Immature natural killer cell (primary cell): ENCODE results near the gene OR6C70. TPM values are rescaled to one million over a fixed set of nuclear protein-coding genes. Genes with fewer than 3 reads are reported as not detected.
"Not testable (repeated sequence)": the region's sequence is repeated elsewhere in the genome, so short reads cannot be mapped to it uniquely, and the experiment has no call there.

ENCODE experiments used
- DNase-seq, 3 donors: peaks; one replicate each; pipeline ENCODE4 v3.0.0; 2022; ENCODE audit warnings: mixed read lengths in 1 of 3
- H3K27ac Mint-ChIP-seq, 6 donors: one replicate each; pipeline ENCODE4 v1.8.0; 2020; ENCODE audit warnings: mixed read lengths in 6 of 6, mild to moderate bottlenecking in 5 of 6, inconsistent platforms in 4 of 6, moderate library complexity in 3 of 6
- H3K27me3 Mint-ChIP-seq, 3 donors: one replicate each; pipeline ENCODE4 v1.8.0; 2020 to 2021; ENCODE audit warnings: low read depth in 3 of 3, mild to moderate bottlenecking in 3 of 3, mixed read lengths in 3 of 3, moderate library complexity in 3 of 3, inconsistent platforms in 1 of 3
- H3K36me3 Mint-ChIP-seq, 3 donors: one replicate each; pipeline ENCODE4 v1.8.0; 2020; ENCODE audit warnings: mixed read lengths in 3 of 3, inconsistent platforms in 2 of 3, mild to moderate bottlenecking in 2 of 3
- H3K4me1 Mint-ChIP-seq, 2 donors: one replicate each; pipeline ENCODE4 v1.8.0; 2020; ENCODE audit warnings: inconsistent platforms in 2 of 2, mild to moderate bottlenecking in 2 of 2, mixed read lengths in 2 of 2, moderate library complexity in 1 of 2
- H3K4me3 Mint-ChIP-seq, 5 donors: one replicate each; pipeline ENCODE4 v1.8.0; 2020; ENCODE audit warnings: mild to moderate bottlenecking in 5 of 5, mixed read lengths in 5 of 5, inconsistent platforms in 3 of 5, moderate library complexity in 3 of 5
- H3K9me3 Mint-ChIP-seq, 6 donors: one replicate each; pipeline ENCODE4 v1.8.0; 2020; ENCODE audit warnings: mild to moderate bottlenecking in 6 of 6, mixed read lengths in 6 of 6, inconsistent platforms in 4 of 6, moderate library complexity in 3 of 6
- polyA plus RNA-seq, 3 donors: library from polyadenylated mRNA; unstranded; fragments of 300-500 nt; fragmentation: Illumina TruSeq; gene quantifications; one replicate each; pipeline ENCODE4 v1.2.3, GENCODE V29; 2021

Gene OR6C70
- polyA plus RNA-seq = not detected

DNA sequence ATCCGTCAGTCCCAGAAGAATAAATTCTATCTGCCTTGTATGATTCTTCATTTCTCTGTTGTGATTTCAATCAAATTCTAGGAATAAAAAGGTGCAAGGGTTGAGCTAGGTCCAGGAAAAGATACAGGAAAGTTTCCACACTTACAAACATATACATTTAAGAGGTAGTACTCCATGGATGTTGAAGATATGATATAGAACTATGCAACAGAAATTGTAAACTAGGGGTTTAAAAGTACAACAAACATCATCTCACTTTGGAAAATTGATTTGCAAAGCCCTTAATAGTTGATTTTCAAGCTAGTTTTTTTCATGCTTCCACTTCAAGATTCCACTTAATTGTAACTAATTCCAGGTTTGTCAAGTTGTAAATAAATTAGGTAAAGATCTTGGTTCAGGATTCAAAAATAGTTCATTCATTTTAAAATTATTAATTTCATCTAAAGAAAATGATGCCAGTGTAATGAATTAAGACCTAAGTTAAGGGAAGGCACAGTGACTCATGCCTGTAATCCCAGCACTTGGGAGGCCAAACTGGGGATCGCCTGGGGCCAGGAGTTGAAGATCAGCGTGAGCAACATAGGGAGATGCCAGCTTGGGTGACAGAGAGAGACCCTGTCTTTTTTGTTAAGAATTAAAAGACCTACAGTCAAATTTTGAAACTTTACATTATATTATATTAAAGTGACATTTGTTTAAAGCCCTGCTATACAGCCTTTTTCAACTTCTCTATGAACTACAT, at the start of gene OR6C70:
Gene OR6C70, minus strand, starts transcription at position 51 of the 742 bp plus-strand sequence. Its CDS starts 0 bp downstream, at position 51.
- H3K27me3 Mint-ChIP-seq = peaks cover 0 to 8% (median 0%) of the 10 kb centered on the region in 3 donors
- no peaks in the 10 kb centered on the region for H3K9me3 Mint-ChIP-seq
- no peak within 1 kb of the TSS for H3K27ac Mint-ChIP-seq
- no peaks in the 10 kb centered on the region for H3K4me1 Mint-ChIP-seq
- H3K4me3 Mint-ChIP-seq = no peak within 1 kb of the TSS
- no peaks in the 10 kb centered on the region for H3K36me3 Mint-ChIP-seq
- no peak for DNase-seq

DNA sequence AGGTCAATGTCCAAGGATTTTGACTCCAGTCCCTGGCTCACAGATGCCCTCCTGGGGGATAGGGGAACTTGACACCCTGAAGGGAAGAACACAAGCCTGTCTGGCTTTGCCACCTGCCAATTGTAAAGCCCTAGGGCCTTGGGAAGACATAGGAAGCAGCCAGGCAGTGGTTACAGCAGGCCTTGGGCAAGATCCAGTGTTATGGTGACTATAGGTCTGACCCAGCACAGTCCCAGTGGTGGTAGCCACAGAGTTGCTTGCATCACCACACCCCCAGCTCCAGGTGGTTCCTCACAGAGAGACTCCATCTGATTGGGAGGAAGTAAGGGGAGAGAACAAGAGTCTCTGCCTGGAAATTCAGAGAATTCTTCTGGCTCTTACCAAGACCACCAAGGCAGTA, 46.5 kb upstream of the OR6C70 start:
- no peaks in the 10 kb centered on the region for H3K4me1 Mint-ChIP-seq
- DNase-seq = no peak
- H3K27ac Mint-ChIP-seq = no peak overlapping the region
- no peaks in the 10 kb centered on the region for H3K36me3 Mint-ChIP-seq
- H3K4me3 Mint-ChIP-seq = no peak overlapping the region
- H3K27me3 Mint-ChIP-seq = peaks cover 4 to 14% (median 7%) of the 10 kb centered on the region in 3 donors
- H3K9me3 Mint-ChIP-seq = peaks cover 0 to 4% (median 0%) of the 10 kb centered on the region in 6 donors

DNA sequence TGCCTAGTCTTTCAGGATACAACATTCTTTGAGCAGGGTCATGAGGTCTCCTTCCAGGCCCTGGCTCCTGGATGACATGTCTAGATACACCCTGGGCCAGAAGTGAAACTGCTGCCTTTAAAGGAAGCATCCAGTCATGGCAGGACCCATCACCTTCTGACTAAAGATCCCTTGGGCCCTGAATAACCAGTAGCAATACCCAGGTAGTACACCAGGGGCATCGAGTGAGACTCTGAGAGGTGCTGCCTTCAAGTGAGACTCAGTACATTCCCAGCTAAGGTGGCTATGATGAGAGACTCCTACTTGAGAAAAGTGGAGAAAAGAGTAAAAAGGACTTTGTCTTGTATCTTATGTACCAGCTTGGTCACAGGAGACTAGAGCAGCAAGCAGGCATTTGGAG, 45.8 kb upstream of the OR6C70 start:
- Mint-ChIP-seq H3K27me3 (peaks cover 4 to 14% (median 7%) of the 10 kb centered on the region in 3 donors), H3K36me3 (no peaks in the 10 kb centered on the region), H3K27ac (no peak overlapping the region), H3K4me1 (no peaks in the 10 kb centered on the region), H3K9me3 (peaks cover 0 to 4% (median 0%) of the 10 kb centered on the region in 6 donors), H3K4me3 (no peak overlapping the region)
- DNase-seq = no peak

DNA sequence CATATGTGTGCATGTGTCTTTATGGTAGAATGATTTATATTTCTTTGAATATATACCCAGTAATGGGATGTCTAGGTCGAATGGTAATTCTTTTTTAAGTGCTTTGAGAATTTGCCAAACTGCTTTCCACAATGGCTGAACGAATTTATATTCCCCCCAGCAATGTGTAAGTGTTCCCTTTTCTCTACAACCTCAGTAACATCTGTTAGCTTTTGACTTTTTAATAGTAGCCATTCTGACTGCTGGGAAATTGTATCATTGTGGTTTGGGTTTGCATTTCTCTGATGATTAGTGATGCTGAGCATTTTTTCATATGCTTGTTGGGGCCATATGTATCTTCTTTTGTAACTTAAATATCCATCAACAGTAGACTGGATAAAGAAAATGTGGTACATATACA, 31.7 kb upstream of the OR6C70 start:
- Mint-ChIP-seq H3K4me1 (no peaks in the 10 kb centered on the region), H3K36me3 (no peaks in the 10 kb centered on the region), H3K27ac (no peak overlapping the region), H3K27me3 (peaks cover 0 to 5% (median 4%) of the 10 kb centered on the region in 3 donors), H3K4me3 (no peak overlapping the region), H3K9me3 (no peaks in the 10 kb centered on the region)
- DNase-seq = no peak

DNA sequence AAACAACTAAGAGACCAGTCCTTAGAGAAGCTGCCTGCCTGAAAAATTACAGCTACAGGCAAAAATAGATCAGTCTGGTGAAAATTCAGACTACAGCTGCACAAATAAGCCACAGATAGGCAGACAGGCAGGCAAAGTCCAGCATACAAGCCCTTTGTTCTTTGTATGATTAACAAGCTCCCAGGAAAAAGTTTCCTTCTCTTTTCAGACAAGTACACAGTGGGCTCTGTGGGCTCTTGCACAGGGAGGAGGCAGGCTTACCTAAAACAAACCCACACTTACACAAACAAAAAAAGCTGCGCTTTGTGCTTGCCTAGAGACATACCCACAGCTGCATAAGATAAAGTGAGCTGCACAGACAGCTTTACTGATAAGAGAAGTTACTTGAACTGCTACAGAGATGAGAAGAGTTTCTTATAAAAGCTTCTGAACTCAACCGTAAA, 29.9 kb upstream of the OR6C70 start:
- Mint-ChIP-seq H3K9me3 (no peaks in the 10 kb centered on the region), H3K4me1 (no peaks in the 10 kb centered on the region), H3K27me3 (peaks cover 0 to 4% (median 2%) of the 10 kb centered on the region in 3 donors)

DNA sequence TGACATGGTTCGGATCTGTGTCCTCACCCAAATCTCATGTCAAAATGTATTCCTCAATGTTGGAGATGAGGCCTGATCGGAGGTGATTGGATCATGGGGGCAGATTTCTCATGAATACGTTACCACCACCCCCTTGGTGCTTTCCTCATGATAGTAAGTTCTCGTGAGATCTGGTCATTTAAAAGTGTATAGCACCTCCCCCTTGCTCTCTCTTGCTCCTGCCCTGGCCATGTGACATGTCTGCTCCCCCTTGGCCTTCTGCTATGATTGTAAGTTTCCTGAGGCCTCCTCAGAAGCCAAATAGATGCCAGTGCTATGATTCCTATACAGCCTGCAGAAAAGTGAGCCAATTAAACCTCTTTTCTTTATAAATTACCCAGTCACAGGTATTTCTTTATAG, 29.3 kb upstream of the OR6C70 start:
- no peak overlapping the region for H3K4me3 Mint-ChIP-seq
- no peak for DNase-seq

More for the DNA sequence above, 29.9 kb upstream of the OR6C70 start:
- H3K4me3 Mint-ChIP-seq = no peak overlapping the region
- H3K36me3 Mint-ChIP-seq = no peaks in the 10 kb centered on the region
- DNase-seq = no peak
- no peak overlapping the region for H3K27ac Mint-ChIP-seq

DNA sequence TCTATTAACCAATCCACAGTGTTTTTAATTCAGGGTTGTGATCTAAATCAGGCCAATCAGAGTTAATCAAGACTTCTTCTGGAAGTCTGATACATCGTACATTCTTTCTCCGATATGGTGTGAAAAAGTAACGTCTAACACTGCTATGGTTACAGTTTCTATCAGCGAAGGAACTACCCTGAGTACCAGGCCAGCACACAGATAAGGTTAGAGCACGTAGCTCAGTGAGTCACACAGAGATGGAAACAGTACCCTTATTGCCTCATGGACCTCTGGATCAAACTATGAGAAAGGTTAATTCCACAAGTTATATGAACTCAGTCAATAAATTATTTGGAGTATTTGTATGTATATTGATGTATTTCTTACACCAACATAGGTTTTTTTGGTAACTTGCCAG, 25.6 kb upstream of the OR6C70 start:
- no peak for DNase-seq
- Mint-ChIP-seq H3K9me3 (no peaks in the 10 kb centered on the region), H3K4me1 (no peaks in the 10 kb centered on the region), H3K4me3 (no peak overlapping the region), H3K36me3 (no peaks in the 10 kb centered on the region), H3K27me3 (peaks cover 2 to 4% (median 2%) of the 10 kb centered on the region in 3 donors), H3K27ac (no peak overlapping the region)

More for the DNA sequence above, 29.3 kb upstream of the OR6C70 start:
- Mint-ChIP-seq H3K27ac (no peak overlapping the region), H3K36me3 (no peaks in the 10 kb centered on the region), H3K9me3 (no peaks in the 10 kb centered on the region), H3K4me1 (no peaks in the 10 kb centered on the region), H3K27me3 (peaks cover 0 to 4% (median 2%) of the 10 kb centered on the region in 3 donors)

DNA sequence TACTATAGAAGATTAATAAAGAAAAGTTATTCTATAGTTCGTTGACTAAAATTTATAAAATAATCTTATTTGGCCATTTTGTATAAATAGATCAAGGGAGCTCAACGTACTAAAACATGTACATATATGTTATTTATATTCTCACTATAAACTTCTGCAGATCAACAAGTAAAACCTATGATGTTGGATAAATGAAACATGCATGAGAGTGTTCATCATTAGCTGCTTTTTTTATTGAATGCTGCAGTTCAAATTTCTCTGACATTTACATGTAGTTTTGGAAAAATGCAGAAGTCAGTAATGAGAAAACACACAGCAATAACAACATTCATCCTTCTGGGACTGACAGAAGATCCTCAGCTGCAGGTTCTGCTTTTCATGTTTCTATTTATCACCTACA, 22.1 kb upstream of the OR6C70 start, which contains the start of gene OR6C68:
Gene OR6C68, plus strand, starts transcription at position 301 of the 400 bp plus-strand sequence. Its CDS starts 0 bp downstream, at position 301.
- no peak within 1 kb of the TSS for H3K4me3 Mint-ChIP-seq
- no peak within 1 kb of the TSS for H3K27ac Mint-ChIP-seq
- H3K27me3 Mint-ChIP-seq = peaks cover 0 to 2% (median 0%) of the 10 kb centered on the region in 3 donors
- no peak for DNase-seq
- no peaks in the 10 kb centered on the region for H3K36me3 Mint-ChIP-seq
- no peaks in the 10 kb centered on the region for H3K9me3 Mint-ChIP-seq
- no peaks in the 10 kb centered on the region for H3K4me1 Mint-ChIP-seq

DNA sequence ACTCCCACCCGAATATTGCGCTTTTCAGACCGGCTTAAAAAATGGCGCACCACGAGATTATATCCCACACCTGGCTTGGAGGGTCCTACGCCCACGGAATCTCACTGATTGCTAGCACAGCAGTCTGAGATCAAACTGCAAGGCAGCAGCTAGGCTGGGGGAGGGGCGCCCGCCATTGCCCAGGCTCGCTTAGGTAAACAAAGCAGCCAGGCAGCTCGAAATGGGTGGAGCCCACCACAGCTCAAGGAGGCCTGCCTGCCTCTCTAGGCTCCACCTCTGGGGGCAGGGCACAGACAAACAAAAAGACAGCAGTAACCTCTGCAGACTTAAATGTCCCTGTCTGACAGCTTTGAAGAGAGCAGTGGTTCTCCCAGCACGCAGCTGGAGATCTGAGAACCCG, 14.3 kb upstream of the OR6C70 start:
- not testable (repeated sequence) for DNase-seq, H3K27ac Mint-ChIP-seq, H3K4me3 Mint-ChIP-seq, H3K36me3 Mint-ChIP-seq, H3K4me1 Mint-ChIP-seq, H3K9me3 Mint-ChIP-seq, H3K27me3 Mint-ChIP-seq

DNA sequence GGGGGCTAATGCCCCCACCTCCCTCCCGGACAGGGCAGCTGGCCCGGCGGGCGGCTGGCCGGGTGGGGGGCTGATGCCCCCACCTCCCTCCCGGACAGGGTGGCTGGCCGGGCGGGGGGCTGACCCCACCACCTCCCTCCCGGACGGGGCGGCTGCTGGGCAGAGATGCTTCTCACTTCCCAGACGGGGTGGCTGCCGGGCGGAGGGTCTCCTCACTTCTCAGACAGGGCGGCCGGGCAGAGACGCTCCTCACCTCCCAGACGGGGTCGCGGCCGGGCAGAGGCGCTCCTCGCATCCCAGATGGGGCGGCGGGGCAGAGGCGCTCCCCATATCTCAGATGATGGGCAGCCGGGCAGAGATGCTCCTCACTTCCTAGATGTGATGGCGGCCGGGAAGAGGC, 9.2 kb upstream of the OR6C70 start:
- not testable (repeated sequence) for H3K9me3 Mint-ChIP-seq, H3K4me3 Mint-ChIP-seq, H3K4me1 Mint-ChIP-seq, H3K27me3 Mint-ChIP-seq, H3K36me3 Mint-ChIP-seq, DNase-seq, H3K27ac Mint-ChIP-seq

DNA sequence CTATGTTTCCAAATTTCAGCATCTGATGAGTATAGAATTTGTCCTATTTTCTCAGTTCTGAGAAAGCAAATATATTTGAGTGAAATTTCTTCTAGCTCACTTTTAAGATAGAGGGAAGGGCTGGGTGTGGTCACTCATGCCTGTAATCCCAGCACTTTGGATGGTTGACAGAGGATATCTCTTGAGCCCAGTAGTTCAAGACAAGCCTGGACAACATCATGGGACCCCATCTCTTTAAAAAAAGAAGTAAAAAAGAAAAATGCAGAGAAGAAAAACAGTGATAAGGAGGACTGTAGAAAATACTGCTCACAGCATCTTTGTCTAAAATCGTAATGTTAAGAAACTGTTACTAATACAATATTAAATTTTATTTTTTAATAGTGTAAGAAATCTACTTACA, 2.3 kb upstream of the OR6C70 start:
- Mint-ChIP-seq H3K4me1 (no peaks in the 10 kb centered on the region), H3K4me3 (no peak overlapping the region), H3K27ac (no peak overlapping the region), H3K27me3 (peaks cover 0 to under 1% (median 0%) of the 10 kb centered on the region in 3 donors), H3K9me3 (no peaks in the 10 kb centered on the region), H3K36me3 (no peaks in the 10 kb centered on the region)
- no peak for DNase-seq

DNA sequence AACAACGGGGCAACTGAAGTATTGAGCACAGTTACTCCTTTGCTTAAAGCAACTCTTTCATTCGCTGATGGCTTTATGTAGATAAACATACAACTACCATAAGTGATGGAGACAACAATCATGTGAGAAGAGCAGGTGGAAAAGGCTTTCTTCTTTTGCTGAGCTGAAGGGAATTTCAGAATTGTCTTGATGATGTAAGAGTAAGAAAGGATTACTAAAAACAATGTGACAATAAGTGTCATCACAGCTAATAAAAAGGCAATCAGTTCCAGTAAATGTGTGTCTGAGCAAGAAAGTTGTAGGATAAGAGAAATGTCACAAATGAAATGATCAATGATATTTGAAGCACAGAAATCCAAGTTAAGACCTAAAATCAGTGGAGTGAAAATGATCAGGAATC, 647 bp downstream of the OR6C70 start:
- Mint-ChIP-seq H3K9me3 (no peaks in the 10 kb centered on the region), H3K36me3 (no peaks in the 10 kb centered on the region), H3K4me3 (no peak overlapping the region), H3K27me3 (peaks cover 0 to 11% (median 4%) of the 10 kb centered on the region in 3 donors), H3K27ac (no peak overlapping the region), H3K4me1 (no peaks in the 10 kb centered on the region)
- DNase-seq = no peak

DNA sequence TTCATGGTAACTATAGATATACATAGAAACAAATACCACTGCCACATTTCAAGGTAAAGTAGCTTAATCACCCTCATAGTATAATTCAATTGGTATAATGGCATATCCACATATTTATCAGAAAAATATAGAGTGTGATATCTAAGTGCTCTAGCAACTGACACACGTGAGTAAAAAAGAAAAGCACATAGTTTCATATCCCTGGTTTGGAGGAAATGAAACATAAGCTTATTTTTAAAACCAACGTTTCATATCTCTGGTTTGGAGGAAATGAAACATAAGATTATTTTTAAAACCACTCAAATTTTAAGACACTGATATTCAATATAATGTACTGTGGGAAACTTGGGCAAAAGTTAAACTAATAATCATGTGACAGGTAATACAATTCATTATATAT, 2.1 kb downstream of the OR6C70 start:
- Mint-ChIP-seq H3K27ac (no peak overlapping the region), H3K4me3 (no peak overlapping the region), H3K27me3 (peaks cover 0 to 11% (median 4%) of the 10 kb centered on the region in 3 donors), H3K36me3 (no peaks in the 10 kb centered on the region), H3K9me3 (peaks cover 0 to 2% (median 0%) of the 10 kb centered on the region in 6 donors), H3K4me1 (no peaks in the 10 kb centered on the region)
- DNase-seq = no peak

DNA sequence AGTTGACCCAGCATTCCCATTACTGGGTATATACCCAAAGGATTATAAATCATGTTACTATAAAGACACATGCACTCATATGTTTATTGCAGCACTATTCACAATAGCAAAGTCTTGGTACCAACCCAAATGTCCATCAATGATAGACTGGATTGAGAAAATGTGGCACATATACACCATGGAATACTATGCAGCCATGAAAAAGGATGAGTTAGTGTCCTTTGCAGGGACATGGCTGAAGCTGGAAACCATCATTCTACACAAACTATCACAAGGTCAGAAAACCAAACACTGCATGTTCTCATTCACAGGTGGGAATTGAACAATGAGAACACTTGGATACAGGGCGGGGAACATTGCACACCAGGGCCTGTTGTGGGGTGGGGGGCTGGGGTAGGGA, 5.0 kb downstream of the OR6C70 start:
- H3K4me3 Mint-ChIP-seq, H3K27ac Mint-ChIP-seq, H3K9me3 Mint-ChIP-seq, DNase-seq, H3K4me1 Mint-ChIP-seq, H3K36me3 Mint-ChIP-seq: not testable (repeated sequence)
- H3K27me3 Mint-ChIP-seq = peaks cover 0 to 15% (median 6%) of the 10 kb centered on the region in 3 donors

DNA sequence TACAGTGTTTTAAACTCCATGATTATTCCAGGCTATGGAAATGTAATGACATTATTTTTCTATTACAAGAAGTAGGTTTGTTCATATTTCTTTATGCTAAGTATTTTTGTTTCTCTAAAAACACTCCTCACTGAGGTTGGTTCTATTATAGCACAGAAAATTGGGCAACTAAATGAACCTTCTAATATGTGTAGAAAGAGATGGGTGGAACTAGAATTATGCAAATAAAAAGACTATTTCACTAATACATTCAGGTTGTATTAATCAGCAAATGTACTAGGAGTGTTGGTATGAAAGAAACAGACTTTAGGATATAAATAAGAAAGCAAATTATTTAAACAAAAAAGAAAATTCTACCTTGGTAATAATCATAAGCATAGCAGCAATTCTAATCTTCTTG, 21.1 kb downstream of the OR6C70 start:
- DNase-seq = no peak
- Mint-ChIP-seq H3K27me3 (peaks cover 0 to 9% (median 2%) of the 10 kb centered on the region in 3 donors), H3K36me3 (no peaks in the 10 kb centered on the region), H3K27ac (no peak overlapping the region), H3K9me3 (no peaks in the 10 kb centered on the region), H3K4me1 (no peaks in the 10 kb centered on the region), H3K4me3 (no peak overlapping the region)
